ENCODE measurements around the gene CEP112. TPM values are rescaled to one million over a fixed set of nuclear protein-coding genes. Genes with fewer than 3 reads are reported as not detected.

CEP112 gene
- total and polyA plus RNA-seq, 10 of the 15 experiments (the other 5 are each of a cell fraction or from before 2014, with no cell fraction given), result 0.11 to 3.8 (median 0.32) TPM; not detected in 1

GRCh38 chr17:65697661-65698060 lies 494.3 kb downstream of the CEP112 start:
- ChIA-PET SMC1A (ENCODE audit: uncharacterized antibody, unreplicated experiment) (no interaction called here), RAD21 (ENCODE audit: unreplicated experiment) (no interaction called here), CTCF (no interaction called here), POLR2A (no interaction called here)
- H3K9me3 ChIP-seq (replicated peaks; ENCODE audit: control insufficient read depth, insufficient read depth, low read length), result no peaks in the 10 kb centered on the region
- FAIRE-seq (no peak), ATAC-seq (no peak), DNase-seq (ENCODE audit: low read depth, low spot score) (no peak)
- no peaks in the 10 kb centered on the region; a peak in 1 of 4 replicates for H3K27me3 ChIP-seq (replicated peaks in 1 of 2; ENCODE audit: control insufficient read depth in 2 of 2, insufficient read depth in 2 of 2, low read length in 1 of 2)
- H3K27ac ChIP-seq (ENCODE audit: control insufficient read depth, insufficient read depth), result no peak overlapping the region
- H3K79me2 ChIP-seq (ENCODE audit: control insufficient read depth, insufficient read depth, low read length), result no peaks in the 10 kb centered on the region
- intact Hi-C loops (cut with micrococcal nuclease; ENCODE audit: unreplicated experiment) (no loop called here), in situ Hi-C loops (cut with MboI) (no loop called here)
- no peaks in the 10 kb centered on the region for H3K4me1 ChIP-seq (ENCODE audit: control insufficient read depth, insufficient read depth, low read length)
- no peak overlapping the region for H2AFZ ChIP-seq (ENCODE audit: control insufficient read depth, low read depth, low read length)
- no peak overlapping the region for H3K4me3 ChIP-seq
- no peak overlapping the region for H3K4me2 ChIP-seq (ENCODE audit: control insufficient read depth, insufficient read depth)
- H4K20me1 ChIP-seq (ENCODE audit: control insufficient read depth, insufficient read depth), result no peaks in the 10 kb centered on the region
- 14% methylated on average over 4 of the region's 4 CpGs for WGBS (ENCODE audit: insufficient coverage, insufficient replicate concordance, low lambda C conversion rate, missing lambda C conversion rate)
- BruUV-seq (replicated peaks), result no TSS peak
- no peaks in the 10 kb centered on the region for H3K36me3 ChIP-seq (ENCODE audit: control insufficient read depth in 2 of 2, insufficient read depth in 2 of 2, low read length in 1 of 2)
- no peak overlapping the region for H3K9ac ChIP-seq (ENCODE audit: control insufficient read depth, insufficient read depth, low read length)
- no peak for TF ChIP-seq SIN3A (IDR thresholded peaks at IDR 0.05; ENCODE audit: low read depth, low read length)
- TF ChIP-seq SMC3 (IDR thresholded peaks at IDR 0.05; ENCODE audit: borderline replicate concordance, low read length), result no peak
- no peak for TF ChIP-seq RCOR1 (conservative IDR thresholded peaks at IDR 0.05; ENCODE audit: low read depth, low read length)
- TF ChIP-seq ZNF217 (IDR thresholded peaks at IDR 0.05), result no peak
- no peak for TF ChIP-seq ATF2 (IDR thresholded peaks at IDR 0.05; ENCODE audit: low read length)
- TF ChIP-seq TCF7 (IDR thresholded peaks at IDR 0.05; ENCODE audit: borderline replicate concordance), result no peak
- TF ChIP-seq NFYB (IDR thresholded peaks at IDR 0.05; ENCODE audit: insufficient read depth, low read depth, low read length), result no peak
- no peak for TF ChIP-seq SRF (IDR thresholded peaks at IDR 0.05; ENCODE audit: low read depth in 2 of 2, low read length in 2 of 2)
- TF ChIP-seq CREB1 (IDR thresholded peaks at IDR 0.05; ENCODE audit: low read depth), result no peak
- TF ChIP-seq HDAC2 (IDR thresholded peaks at IDR 0.05), result no peak
- TF ChIP-seq CEBPZ (IDR thresholded peaks at IDR 0.05; ENCODE audit: low read depth, low read length), result no peak
- no peak for TF ChIP-seq FOXM1 (IDR thresholded peaks at IDR 0.05; ENCODE audit: low read depth, low read length)
- TF ChIP-seq, protein P1, sequence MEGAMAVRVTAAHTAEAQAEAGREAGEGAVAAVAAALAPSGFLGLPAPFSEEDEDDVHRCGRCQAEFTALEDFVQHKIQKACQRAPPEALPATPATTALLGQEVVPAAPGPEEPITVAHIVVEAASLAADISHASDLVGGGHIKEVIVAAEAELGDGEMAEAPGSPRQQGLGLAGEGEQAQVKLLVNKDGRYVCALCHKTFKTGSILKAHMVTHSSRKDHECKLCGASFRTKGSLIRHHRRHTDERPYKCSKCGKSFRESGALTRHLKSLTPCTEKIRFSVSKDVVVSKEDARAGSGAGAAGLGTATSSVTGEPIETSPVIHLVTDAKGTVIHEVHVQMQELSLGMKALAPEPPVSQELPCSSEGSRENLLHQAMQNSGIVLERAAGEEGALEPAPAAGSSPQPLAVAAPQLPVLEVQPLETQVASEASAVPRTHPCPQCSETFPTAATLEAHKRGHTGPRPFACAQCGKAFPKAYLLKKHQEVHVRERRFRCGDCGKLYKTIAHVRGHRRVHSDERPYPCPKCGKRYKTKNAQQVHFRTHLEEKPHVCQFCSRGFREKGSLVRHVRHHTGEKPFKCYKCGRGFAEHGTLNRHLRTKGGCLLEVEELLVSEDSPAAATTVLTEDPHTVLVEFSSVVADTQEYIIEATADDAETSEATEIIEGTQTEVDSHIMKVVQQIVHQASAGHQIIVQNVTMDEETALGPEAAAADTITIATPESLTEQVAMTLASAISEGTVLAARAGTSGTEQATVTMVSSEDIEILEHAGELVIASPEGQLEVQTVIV (IDR thresholded peaks at IDR 0.05; ENCODE audit: borderline replicate concordance, partially characterized antibody), result no peak
- no peak for TF ChIP-seq POLR2AphosphoS2 (IDR thresholded peaks at IDR 0.05; ENCODE audit: low read depth, low read length)

All from GM12878 (cell line).